HEK293 (cell line): ENCODE results near the gene TRAF6.
A peak's percentile ranks its signal among the peaks of the same experiment; 100 is the strongest.

Experiments
- CTCF ChIA-PET: fragments of 350-600 bp; formaldehyde crosslinking; extraction: SDS; loops from one replicate; lab custom pipeline; 2021; ENCODE audit warnings: antibody characterized with exemption; lab: Yijun Ruan, JAX
- POLR2A ChIA-PET: fragments of 300-600 bp; formaldehyde crosslinking; extraction: SDS; loops from one replicate; lab custom pipeline; 2020; ENCODE audit warnings: antibody characterized with exemption, inconsistent platforms; lab: Yijun Ruan, JAX
- H3K27ac ChIP-seq: fragments of 200-500 bp; sonication (Bioruptor generic); 2 replicates; pipeline ENCODE4 v1.5.1; 2014; ENCODE audit warnings: low read depth, low read length, control low read depth, inconsistent platforms; ENCODE audit errors: extremely low read depth
- H3K36me3 ChIP-seq, 2 experiments: fragments of 200-500 bp in 1 of 2; sonication (Bioruptor generic) in 1 of 2; 1 replicate in 1 of 2; 2 replicates in 1 of 2; pipeline ENCODE4 v1.5.1; 2014 to 2017; ENCODE audit warnings: inconsistent platforms in 2 of 2, low read length in 2 of 2; ENCODE audit not compliant: control insufficient read depth in 2 of 2, insufficient read depth in 1 of 2
- H3K4me1 ChIP-seq: fragments of 200-500 bp; sonication (Bioruptor generic); 2 replicates; pipeline ENCODE4 v1.5.1; 2014; ENCODE audit warnings: mild to moderate bottlenecking, low read length, inconsistent platforms; ENCODE audit not compliant: control insufficient read depth, insufficient read depth
- H3K4me3 ChIP-seq: 2 replicates; pipeline ENCODE4 v1.5.1; 2011; ENCODE audit warnings: low read depth, mild to moderate bottlenecking, control low read depth, low read length, moderate library complexity
- H3K9me3 ChIP-seq: fragments of 200-500 bp; sonication (Bioruptor generic); 2 replicates; pipeline ENCODE4 v1.5.1; 2014; ENCODE audit warnings: low read depth, low read length, inconsistent platforms; ENCODE audit not compliant: control insufficient read depth, insufficient read depth
- TSHZ1 ChIP-seq: fragments of 450-650 bp; formaldehyde crosslinking; IDR thresholded peaks from 2 replicates; pipeline ENCODE4 v1.5.1; 2016; ENCODE audit warnings: missing biosample characterization, missing genetic modification characterization, borderline replicate concordance
- YY1 ChIP-seq: fragments of 450-650 bp; formaldehyde crosslinking; IDR thresholded peaks from 2 replicates; pipeline ENCODE4 v1.5.1; 2018; ENCODE audit warnings: missing biosample characterization, missing genetic modification characterization
- ZBTB20 ChIP-seq: fragments of 450-650 bp; formaldehyde crosslinking; IDR thresholded peaks from 2 replicates; pipeline ENCODE4 v1.5.1; 2016; ENCODE audit warnings: missing biosample characterization, missing genetic modification characterization
- ZEB2 ChIP-seq: fragments of 450-650 bp; formaldehyde crosslinking; IDR thresholded peaks from 2 replicates; pipeline ENCODE4 v1.5.1; 2016; ENCODE audit warnings: missing biosample characterization, missing genetic modification characterization
- ZIC2 ChIP-seq: fragments of 450-650 bp; formaldehyde crosslinking; IDR thresholded peaks from 2 replicates; pipeline ENCODE4 v1.5.1; 2016; ENCODE audit warnings: missing biosample characterization, missing genetic modification characterization
- ZNF10 ChIP-seq: fragments of 450-650 bp; formaldehyde crosslinking; IDR thresholded peaks from 2 replicates; pipeline ENCODE4 v1.5.1; 2017; ENCODE audit warnings: missing biosample characterization, missing genetic modification characterization
- ZNF155 ChIP-seq: fragments of 450-650 bp; formaldehyde crosslinking; IDR thresholded peaks from 2 replicates; pipeline ENCODE4 v1.5.1; 2016; ENCODE audit warnings: missing biosample characterization, missing genetic modification characterization
- ZNF202 ChIP-seq: fragments of 450-650 bp; formaldehyde crosslinking; IDR thresholded peaks from 2 replicates; pipeline ENCODE4 v1.5.1; 2016; ENCODE audit warnings: missing biosample characterization, missing genetic modification characterization, borderline replicate concordance
- ZNF221 ChIP-seq: fragments of 450-650 bp; formaldehyde crosslinking; IDR thresholded peaks from 2 replicates; pipeline ENCODE4 v1.5.1; 2017; ENCODE audit warnings: missing biosample characterization, missing genetic modification characterization, borderline replicate concordance
- ZNF248 ChIP-seq: fragments of 450-650 bp; formaldehyde crosslinking; IDR thresholded peaks from 2 replicates; pipeline ENCODE4 v1.5.1; 2017; ENCODE audit warnings: missing biosample characterization, missing genetic modification characterization
- ZNF350 ChIP-seq: fragments of 450-650 bp; formaldehyde crosslinking; IDR thresholded peaks from 2 replicates; pipeline ENCODE4 v1.5.0; 2017; ENCODE audit warnings: missing biosample characterization, mild to moderate bottlenecking, missing genetic modification characterization
- ZNF426 ChIP-seq: fragments of 450-650 bp; formaldehyde crosslinking; IDR thresholded peaks from 2 replicates; pipeline ENCODE4 v1.5.1; 2017; ENCODE audit warnings: missing biosample characterization, missing genetic modification characterization, mild to moderate bottlenecking, inconsistent platforms, moderate library complexity
- ZNF580 ChIP-seq: fragments of 450-650 bp; formaldehyde crosslinking; IDR thresholded peaks from 2 replicates; pipeline ENCODE4 v1.5.1; 2016; ENCODE audit warnings: missing biosample characterization, missing genetic modification characterization
- ZNF596 ChIP-seq: fragments of 450-650 bp; IDR thresholded peaks from 2 replicates; pipeline ENCODE4 v1.5.0; 2018; ENCODE audit warnings: missing biosample characterization, mild to moderate bottlenecking, missing genetic modification characterization, moderate library complexity
- ZNF626 ChIP-seq: fragments of 450-650 bp; sonication (Bioruptor Pico); formaldehyde crosslinking; IDR thresholded peaks from 2 replicates; pipeline ENCODE4 v1.5.1; 2018; ENCODE audit warnings: missing biosample characterization, missing genetic modification characterization, inconsistent platforms
- TF ChIP-seq, protein P1 (sequence below): fragments of 450-650 bp; formaldehyde crosslinking; IDR thresholded peaks from 2 replicates; pipeline ENCODE4 v1.5.1; 2016; ENCODE audit warnings: missing biosample characterization, missing genetic modification characterization
- TF ChIP-seq, protein P2 (sequence below): fragments of 450-650 bp; formaldehyde crosslinking; IDR thresholded peaks from 2 replicates; pipeline ENCODE4 v1.5.1; 2016; ENCODE audit warnings: missing biosample characterization, missing genetic modification characterization

The TRAF6 gene

DNA sequence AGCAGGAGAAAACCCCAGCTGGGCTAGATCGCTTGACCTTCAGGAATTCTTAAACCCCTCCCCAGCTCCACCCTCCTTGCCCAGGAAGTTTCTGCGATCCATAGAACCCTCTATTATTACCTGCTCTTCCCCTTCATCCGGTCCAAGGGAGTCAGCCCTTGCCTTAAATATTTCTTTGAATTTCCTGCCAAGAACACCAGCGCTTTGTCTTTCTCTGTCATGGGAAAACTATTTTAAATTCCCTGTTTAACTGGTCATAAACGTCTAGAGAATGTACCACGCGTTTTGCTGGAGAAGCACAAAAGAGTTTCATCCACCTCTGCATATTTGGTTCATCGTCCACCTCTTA is 496 bp upstream of the TRAF6 start:
- ChIA-PET CTCF (interaction anchor here (0.7 to 2.8 kb wide), 4 partner anchors 10 to 783 kb away, joined by 3 to 23 read pairs (median 4); no protein-coding TSS in a partner anchor), POLR2A (interaction anchor here (1.3 to 1.4 kb wide), 2 partner anchors 10 to 55 kb away, joined by 3 to 12 read pairs; no protein-coding TSS in a partner anchor)
- Histone ChIP-seq H3K9me3 (no peaks in the 10 kb centered on the region), H3K27ac (no peak overlapping the region), H3K36me3 (no peaks in the 10 kb centered on the region), H3K4me3 (peak overlapping the region; percentile 100), H3K4me1 (no peaks in the 10 kb centered on the region)
- TF ChIP-seq, protein P1, sequence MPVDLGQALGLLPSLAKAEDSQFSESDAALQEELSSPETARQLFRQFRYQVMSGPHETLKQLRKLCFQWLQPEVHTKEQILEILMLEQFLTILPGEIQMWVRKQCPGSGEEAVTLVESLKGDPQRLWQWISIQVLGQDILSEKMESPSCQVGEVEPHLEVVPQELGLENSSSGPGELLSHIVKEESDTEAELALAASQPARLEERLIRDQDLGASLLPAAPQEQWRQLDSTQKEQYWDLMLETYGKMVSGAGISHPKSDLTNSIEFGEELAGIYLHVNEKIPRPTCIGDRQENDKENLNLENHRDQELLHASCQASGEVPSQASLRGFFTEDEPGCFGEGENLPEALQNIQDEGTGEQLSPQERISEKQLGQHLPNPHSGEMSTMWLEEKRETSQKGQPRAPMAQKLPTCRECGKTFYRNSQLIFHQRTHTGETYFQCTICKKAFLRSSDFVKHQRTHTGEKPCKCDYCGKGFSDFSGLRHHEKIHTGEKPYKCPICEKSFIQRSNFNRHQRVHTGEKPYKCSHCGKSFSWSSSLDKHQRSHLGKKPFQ (tag by site-specific recombination) = no peak
- no peak for TF ChIP-seq ZNF426 (tag by site-specific recombination)

- no peaks in the 10 kb centered on the region for H3K36me3 ChIP-seq
- H3K4me3 ChIP-seq = peak overlapping the region; percentile 100
- POLR2A ChIA-PET = interaction anchor here (0.6 kb wide), 1 partner anchor 131 kb away, joined by 3 read pairs; no protein-coding TSS in a partner anchor
- no peaks in the 10 kb centered on the region for H3K9me3 ChIP-seq
- H3K4me1 ChIP-seq = no peaks in the 10 kb centered on the region
- CTCF ChIA-PET = interaction anchor here (0.6 to 1.9 kb wide), 11 partner anchors 12 to 791 kb away, joined by 3 to 9 read pairs (median 3); no protein-coding TSS in a partner anchor
- no peak overlapping the region for H3K27ac ChIP-seq
- TF ChIP-seq ZNF350 = no peak
- TF ChIP-seq ZNF580 (tag by site-specific recombination) = no peak
Observed at GRCh38 chr11:36509201-36509639, 852 bp downstream of the TRAF6 start.

DNA sequence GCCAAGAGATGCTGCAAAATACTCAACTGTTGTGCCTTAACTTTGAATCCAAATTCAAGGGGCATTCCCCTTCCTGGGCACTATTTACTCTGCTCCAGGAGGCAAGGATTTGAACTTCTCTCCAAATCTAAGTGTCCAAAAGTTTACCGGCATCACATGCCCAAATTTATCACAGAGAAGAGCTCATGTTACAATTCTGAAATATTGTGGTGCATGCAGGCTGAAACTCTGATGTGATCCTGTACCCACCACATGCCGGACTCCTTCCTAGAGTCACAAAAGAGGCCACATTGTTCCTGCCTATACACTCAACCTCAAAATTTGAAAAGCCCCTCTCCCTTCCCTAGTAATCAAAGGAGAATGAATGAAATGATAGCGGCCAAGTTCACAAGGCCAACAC is 1.3 kb downstream of the TRAF6 start:
- POLR2A ChIA-PET = interaction anchor here (0.6 kb wide), 1 partner anchor 130 kb away, joined by 3 read pairs; no protein-coding TSS in a partner anchor
- peak overlapping the region; percentile 100 for H3K4me3 ChIP-seq
- TF ChIP-seq, protein P2, sequence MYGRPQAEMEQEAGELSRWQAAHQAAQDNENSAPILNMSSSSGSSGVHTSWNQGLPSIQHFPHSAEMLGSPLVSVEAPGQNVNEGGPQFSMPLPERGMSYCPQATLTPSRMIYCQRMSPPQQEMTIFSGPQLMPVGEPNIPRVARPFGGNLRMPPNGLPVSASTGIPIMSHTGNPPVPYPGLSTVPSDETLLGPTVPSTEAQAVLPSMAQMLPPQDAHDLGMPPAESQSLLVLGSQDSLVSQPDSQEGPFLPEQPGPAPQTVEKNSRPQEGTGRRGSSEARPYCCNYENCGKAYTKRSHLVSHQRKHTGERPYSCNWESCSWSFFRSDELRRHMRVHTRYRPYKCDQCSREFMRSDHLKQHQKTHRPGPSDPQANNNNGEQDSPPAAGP (tag by site-specific recombination) = no peak
- TF ChIP-seq ZBTB20 (tag by site-specific recombination) = 0 out of 2 replicates have a peak, but pooled peaks have one; percentile 26
- TF ChIP-seq ZNF10 (tag by site-specific recombination) = no peak
- no peak for TF ChIP-seq YY1 (tag by site-specific recombination)
- no peaks in the 10 kb centered on the region for H3K9me3 ChIP-seq
- H3K36me3 ChIP-seq = no peaks in the 10 kb centered on the region
- no peak overlapping the region for H3K27ac ChIP-seq
- CTCF ChIA-PET = interaction anchor here (0.6 to 1.9 kb wide), 12 partner anchors 11 to 790 kb away, joined by 3 to 9 read pairs (median 3); no protein-coding TSS in a partner anchor
- no peaks in the 10 kb centered on the region for H3K4me1 ChIP-seq

- Histone ChIP-seq H3K9me3 (no peaks in the 10 kb centered on the region), H3K4me3 (no peak overlapping the region; the same call in 1 of the 2 replicates), H3K27ac (no peak overlapping the region), H3K4me1 (no peaks in the 10 kb centered on the region), H3K36me3 (no peaks in the 10 kb centered on the region)
- CTCF ChIA-PET = interaction anchor here (0.8 to 1.9 kb wide), 5 partner anchors 10 to 241 kb away, joined by 3 to 9 read pairs (median 3); no protein-coding TSS in a partner anchor
- TF ChIP-seq ZNF248 = no peak
- TF ChIP-seq ZEB2 = no peak
- no peak for TF ChIP-seq ZIC2
- TF ChIP-seq ZNF202 (tag by site-specific recombination) = no peak
- TF ChIP-seq ZNF596 (tag by site-specific recombination) = no peak
- TF ChIP-seq ZNF626 (tag by site-specific recombination) = no peak
- TF ChIP-seq ZNF155 (tag by site-specific recombination) = no peak
- TF ChIP-seq, protein P2 (tag by site-specific recombination) = no peak
- no peak for TF ChIP-seq ZNF580 (tag by site-specific recombination)
- no peak for TF ChIP-seq TSHZ1 (tag by site-specific recombination)
- no peak for TF ChIP-seq ZNF221 (tag by site-specific recombination)
- POLR2A ChIA-PET = no interaction called here
Observed at GRCh38 chr11:36507824-36508489, 2.1 kb downstream of the TRAF6 start.
